Measurements from ENCODE around the gene BTAF1.
A peak's percentile ranks its signal among the peaks of the same experiment; 100 is the strongest.

BTAF1 gene

GRCh38 chr10:91953600-91954160 lies 30.1 kb downstream of the BTAF1 start:
- H3K4me3 ChIP-seq (replicated peaks; ENCODE audit: low read depth, low read length): no peak overlapping the region
- DNase-seq (ENCODE audit: low read depth): peak; percentile 44
- TF ChIP-seq, protein P1, sequence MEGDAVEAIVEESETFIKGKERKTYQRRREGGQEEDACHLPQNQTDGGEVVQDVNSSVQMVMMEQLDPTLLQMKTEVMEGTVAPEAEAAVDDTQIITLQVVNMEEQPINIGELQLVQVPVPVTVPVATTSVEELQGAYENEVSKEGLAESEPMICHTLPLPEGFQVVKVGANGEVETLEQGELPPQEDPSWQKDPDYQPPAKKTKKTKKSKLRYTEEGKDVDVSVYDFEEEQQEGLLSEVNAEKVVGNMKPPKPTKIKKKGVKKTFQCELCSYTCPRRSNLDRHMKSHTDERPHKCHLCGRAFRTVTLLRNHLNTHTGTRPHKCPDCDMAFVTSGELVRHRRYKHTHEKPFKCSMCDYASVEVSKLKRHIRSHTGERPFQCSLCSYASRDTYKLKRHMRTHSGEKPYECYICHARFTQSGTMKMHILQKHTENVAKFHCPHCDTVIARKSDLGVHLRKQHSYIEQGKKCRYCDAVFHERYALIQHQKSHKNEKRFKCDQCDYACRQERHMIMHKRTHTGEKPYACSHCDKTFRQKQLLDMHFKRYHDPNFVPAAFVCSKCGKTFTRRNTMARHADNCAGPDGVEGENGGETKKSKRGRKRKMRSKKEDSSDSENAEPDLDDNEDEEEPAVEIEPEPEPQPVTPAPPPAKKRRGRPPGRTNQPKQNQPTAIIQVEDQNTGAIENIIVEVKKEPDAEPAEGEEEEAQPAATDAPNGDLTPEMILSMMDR (IDR thresholded peaks at IDR 0.05; ENCODE audit: low read length, missing control alignments): no peak

DNA sequence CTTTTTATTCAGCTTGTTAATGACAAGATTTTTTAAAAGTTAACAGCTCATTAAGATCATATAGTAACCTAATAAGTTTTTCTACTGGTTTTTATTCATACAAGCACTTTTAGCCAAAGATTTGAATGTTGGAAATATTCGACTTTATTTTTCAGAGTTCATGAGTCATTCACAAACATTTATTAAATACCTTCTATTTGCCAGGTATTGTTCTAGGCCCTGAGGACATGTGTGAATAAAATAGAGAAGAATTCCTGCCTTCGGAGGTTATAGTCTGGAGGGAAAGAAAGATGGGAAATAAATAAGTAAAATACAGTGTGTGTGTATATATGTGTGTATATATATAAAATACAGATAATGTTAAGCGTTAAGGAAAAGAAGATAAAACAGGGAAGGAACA lies 31.5 kb downstream of the BTAF1 start:
- TF ChIP-seq, protein P1 (IDR thresholded peaks at IDR 0.05; ENCODE audit: low read length, missing control alignments): no peak
- peak; percentile 14 for DNase-seq (ENCODE audit: low read depth)

GRCh38 chr10:91957091-91957490 lies 33.5 kb downstream of the BTAF1 start:
- TF ChIP-seq, protein P1 (IDR thresholded peaks at IDR 0.05; ENCODE audit: low read length, missing control alignments): no peak
- DNase-seq (ENCODE audit: low read depth): no peak
- H3K4me3 ChIP-seq (replicated peaks; ENCODE audit: low read depth, low read length): no peak overlapping the region

More for the DNA sequence above, 31.5 kb downstream of the BTAF1 start:
- H3K4me3 ChIP-seq (replicated peaks; ENCODE audit: low read depth, low read length): no peak overlapping the region

GRCh38 chr10:91969297-91969696 lies 45.7 kb downstream of the BTAF1 start:
- TF ChIP-seq, protein P1 (IDR thresholded peaks at IDR 0.05; ENCODE audit: low read length, missing control alignments): no peak
- no peak overlapping the region for H3K4me3 ChIP-seq (replicated peaks; ENCODE audit: low read depth, low read length)
- DNase-seq (ENCODE audit: low read depth): no peak

DNA sequence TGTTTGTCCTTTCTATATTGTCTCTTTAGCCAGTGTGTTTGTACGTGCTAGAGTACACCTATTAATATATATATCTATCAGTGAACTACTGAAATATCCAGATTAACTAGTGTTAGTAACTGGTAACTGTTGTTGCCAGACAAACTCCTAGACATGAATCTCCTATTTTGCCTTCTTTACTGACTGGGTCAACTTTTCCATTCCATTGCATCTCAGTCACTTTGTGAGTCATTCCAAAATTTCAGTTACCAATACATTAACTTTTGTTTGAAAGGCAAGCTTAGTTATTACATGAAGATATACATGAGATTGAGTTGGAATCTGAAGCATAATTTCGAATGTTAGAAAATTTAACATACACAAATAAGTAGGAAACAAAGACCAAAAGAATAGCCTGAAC lies 51.4 kb downstream of the BTAF1 start:
- TF ChIP-seq, protein P1 (IDR thresholded peaks at IDR 0.05; ENCODE audit: low read length, missing control alignments): no peak
- DNase-seq (ENCODE audit: low read depth): peak; percentile 66
- H3K4me3 ChIP-seq (replicated peaks; ENCODE audit: low read depth, low read length): no peak overlapping the region

DNA sequence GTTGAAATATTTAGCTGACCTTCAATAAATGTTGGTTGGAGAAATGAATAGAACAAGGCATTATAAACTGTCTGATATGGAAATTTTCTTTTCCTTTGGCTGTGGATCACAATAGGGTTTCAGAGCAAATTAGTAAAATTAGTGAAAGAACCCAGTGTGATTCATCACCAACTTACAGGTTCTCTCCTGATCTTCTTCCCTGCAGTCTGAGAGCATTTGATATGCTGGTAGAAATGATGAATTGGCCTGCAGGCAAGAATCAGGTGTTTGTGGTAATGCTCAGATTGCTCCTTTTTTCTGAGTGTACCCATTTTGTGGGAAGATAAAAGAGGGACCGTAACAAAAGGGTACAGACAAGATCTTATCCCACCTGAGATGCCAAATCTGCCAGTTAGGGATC lies 51.9 kb downstream of the BTAF1 start:
- DNase-seq (ENCODE audit: low read depth): no peak
- no peak overlapping the region for H3K4me3 ChIP-seq (replicated peaks; ENCODE audit: low read depth, low read length)
- TF ChIP-seq, protein P1 (IDR thresholded peaks at IDR 0.05; ENCODE audit: low read length, missing control alignments): no peak
